Fibroblast of villous mesenchyme (primary cell): ENCODE results near the gene KRTAP10-1. TPM values are rescaled to one million over a fixed set of nuclear protein-coding genes. Genes with fewer than 3 reads are reported as not detected.

ENCODE experiments used
- DNase-seq: peaks from one replicate; pipeline ENCODE4 v3.0.0-alpha.2; 2010; ENCODE audit warnings: low read depth
- H3K4me3 ChIP-seq: 2 replicates; pipeline ENCODE4 v1.5.1; 2011; ENCODE audit warnings: low read depth, mild to moderate bottlenecking, low read length
- total RNA-seq: library from RNA; depleted of rRNA; stranded (reverse); fragments of >200 nt; gene quantifications from 2 replicates; pipeline ENCODE4 v1.2.3, GENCODE V29; 2012
- TF ChIP-seq, protein P1 (sequence below): IDR thresholded peaks from 2 replicates; pipeline ENCODE4 v1.5.1; 2012; ENCODE audit warnings: low read depth, mild to moderate bottlenecking, low read length; ENCODE audit not compliant: insufficient read depth

Gene KRTAP10-1
- total RNA-seq, 1 donor = not detected

DNA sequence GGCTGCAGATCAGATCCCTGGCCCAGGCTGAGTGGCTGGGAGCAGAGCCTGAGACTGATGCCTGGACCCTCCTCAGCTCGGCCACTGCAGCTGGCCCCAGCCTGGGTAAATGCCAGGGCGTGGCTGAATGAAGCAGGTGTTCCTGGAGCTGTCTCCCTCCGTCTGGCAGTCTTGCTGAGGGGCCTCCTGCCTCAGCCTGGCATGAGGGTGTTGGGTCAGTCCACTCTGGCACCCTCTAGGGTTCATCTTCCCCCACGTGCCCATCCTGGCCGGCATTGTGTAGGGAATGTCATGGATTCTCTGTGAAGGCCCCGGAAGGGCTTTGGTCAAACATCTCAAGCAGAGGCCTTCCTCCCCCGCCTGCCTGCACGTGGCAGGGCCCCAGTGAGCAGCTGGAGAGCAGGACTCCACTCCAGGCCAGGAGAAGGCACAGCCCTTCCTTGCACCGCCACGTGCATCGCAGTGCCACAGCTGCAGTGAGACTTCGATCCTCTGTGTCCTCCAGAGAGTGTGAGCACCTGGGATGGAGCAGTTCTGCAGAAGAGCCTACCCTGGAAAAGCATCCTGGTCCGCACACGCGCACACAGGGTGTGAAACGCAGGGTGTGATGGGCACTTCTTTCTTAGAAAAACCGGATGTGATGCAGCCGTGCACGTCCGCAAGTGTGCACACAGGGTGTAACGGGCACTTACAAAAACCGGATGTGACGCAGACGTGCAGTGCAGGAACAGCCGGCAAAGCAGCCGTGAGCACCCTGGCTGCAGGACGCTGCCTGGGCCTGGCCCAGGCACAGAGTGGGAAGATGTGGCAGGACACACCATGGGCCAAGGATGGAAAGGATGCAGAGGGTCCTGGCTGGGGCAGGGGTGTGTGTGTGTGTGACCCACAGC lies 28.9 kb upstream of the KRTAP10-1 start:
- no peak overlapping the region for H3K4me3 ChIP-seq
- DNase-seq = no peak
- TF ChIP-seq, protein P1, sequence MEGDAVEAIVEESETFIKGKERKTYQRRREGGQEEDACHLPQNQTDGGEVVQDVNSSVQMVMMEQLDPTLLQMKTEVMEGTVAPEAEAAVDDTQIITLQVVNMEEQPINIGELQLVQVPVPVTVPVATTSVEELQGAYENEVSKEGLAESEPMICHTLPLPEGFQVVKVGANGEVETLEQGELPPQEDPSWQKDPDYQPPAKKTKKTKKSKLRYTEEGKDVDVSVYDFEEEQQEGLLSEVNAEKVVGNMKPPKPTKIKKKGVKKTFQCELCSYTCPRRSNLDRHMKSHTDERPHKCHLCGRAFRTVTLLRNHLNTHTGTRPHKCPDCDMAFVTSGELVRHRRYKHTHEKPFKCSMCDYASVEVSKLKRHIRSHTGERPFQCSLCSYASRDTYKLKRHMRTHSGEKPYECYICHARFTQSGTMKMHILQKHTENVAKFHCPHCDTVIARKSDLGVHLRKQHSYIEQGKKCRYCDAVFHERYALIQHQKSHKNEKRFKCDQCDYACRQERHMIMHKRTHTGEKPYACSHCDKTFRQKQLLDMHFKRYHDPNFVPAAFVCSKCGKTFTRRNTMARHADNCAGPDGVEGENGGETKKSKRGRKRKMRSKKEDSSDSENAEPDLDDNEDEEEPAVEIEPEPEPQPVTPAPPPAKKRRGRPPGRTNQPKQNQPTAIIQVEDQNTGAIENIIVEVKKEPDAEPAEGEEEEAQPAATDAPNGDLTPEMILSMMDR = no peak

DNA sequence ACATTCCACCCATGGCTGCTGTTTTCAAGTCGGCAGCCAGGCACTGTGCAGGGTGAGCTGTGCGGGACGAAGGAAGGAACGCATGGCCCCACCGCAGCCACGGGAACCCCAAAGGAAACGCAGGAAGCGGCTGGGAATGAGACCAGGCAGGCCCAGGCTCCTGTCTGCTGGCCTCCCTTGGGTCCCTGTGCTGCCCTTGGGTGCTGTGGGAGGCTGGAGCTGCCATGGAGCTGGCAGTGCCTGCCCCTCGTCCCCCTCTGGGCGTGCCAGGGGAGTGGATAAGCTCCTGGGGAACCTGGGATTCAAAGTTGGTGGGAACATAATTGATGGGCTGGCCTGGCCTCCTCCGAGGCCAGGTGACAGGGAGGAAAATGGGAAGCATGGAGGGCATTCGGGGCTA lies 28.3 kb upstream of the KRTAP10-1 start:
- DNase-seq = no peak
- no peak overlapping the region for H3K4me3 ChIP-seq
- TF ChIP-seq, protein P1 = no peak

DNA sequence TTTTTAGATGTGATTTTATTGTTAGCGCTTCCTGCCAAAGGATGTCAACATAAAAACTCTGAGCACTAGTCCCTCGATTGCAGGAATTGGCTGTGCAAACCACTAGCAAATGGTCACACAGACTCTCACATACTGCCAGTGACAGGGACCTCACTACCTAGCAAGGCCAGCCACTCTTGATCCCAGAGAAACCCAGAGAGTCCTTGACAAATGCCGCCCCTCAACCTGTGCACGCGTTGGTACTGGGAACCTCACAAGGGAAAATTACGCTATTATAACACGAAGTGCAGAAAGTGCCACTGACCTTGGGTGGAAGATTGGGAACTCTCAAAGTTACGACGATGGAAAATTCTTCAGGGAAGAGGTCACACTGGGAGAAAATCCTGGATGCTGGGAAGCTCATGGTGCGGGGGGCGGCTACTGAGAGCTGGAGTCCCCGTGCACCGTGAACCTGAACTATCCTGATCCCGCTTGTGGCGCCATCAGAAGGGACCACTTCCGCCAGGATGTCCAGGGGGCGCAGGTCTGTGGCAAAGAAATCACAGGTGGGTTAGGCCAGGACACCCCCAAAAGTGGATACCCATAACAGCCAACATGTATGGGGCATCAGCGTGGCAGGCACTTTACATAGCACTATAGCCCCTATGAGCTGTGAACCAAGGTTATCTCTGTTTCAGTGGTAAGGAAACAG lies 27.6 kb upstream of the KRTAP10-1 start:
- no peak overlapping the region for H3K4me3 ChIP-seq
- TF ChIP-seq, protein P1 = no peak
- no peak for DNase-seq

DNA sequence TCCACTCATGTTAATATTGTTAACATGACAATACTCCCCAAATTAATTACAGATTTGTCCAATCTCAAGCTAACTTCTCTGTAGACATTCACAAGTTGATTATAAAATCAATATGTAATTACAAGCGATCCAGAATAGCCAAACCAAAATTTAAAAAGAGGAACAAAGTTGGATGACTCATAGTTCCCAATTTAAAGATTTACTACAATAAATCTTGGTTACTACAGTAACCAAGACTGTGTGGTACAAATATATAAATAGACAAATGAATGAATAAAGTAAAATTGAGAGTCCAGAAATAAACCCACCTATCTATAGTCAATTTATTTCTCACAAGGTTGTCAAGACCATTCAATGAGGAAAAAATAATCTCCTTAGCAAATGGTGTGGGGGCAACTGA lies 26.4 kb upstream of the KRTAP10-1 start:
- H3K4me3 ChIP-seq = no peak overlapping the region
- TF ChIP-seq, protein P1 = no peak
- DNase-seq = no peak

DNA sequence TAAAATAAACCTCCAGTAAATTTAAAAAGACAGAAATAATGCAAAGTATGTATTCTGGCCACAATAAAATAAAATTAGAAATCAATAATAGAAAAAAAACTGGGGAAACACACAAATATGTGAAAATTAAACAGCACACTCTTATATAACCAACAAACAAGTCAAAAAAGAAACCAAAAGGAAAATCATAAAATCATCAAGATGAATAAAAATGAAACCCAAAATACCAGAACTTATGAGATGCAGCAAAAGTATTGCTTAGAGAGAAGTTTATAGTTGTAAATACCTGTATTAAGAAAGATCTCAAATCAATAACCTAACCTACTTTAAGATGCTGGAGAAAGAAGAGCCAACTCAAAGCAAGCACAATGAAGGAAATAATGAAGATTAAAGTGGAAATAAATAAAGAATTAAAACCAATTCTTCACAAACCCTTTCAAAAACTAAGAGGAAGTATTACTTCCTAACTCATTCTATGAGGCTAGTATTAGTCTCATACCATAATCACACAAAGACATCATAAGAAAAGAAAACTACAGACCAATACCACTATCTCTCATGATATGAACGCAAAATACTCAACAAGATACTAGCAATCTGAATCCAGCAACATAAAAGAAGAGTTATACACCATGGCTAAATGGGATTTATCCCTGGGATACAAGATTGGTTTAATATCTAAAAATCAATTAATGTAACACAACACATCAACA lies 25.0 kb upstream of the KRTAP10-1 start:
- DNase-seq = no peak
- TF ChIP-seq, protein P1 = no peak
- H3K4me3 ChIP-seq = no peak overlapping the region

DNA sequence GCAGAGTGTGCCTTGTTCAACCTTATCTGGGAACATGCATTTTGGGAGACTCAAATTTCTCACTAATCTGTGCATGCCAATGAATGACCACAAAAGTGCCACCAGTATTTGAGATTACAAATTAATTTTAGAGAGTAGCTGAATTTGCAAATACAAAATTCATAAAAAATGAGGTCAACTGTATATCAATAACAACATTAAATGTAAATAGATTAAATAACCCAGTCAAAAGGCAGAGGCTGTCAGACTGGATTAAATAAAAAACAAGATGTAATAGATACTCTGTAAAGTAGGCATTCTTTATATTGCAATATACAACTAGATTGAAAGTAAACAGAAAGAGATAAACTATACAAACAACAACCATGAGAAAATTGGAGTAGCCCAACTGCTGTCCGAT lies 24.1 kb upstream of the KRTAP10-1 start:
- H3K4me3 ChIP-seq = no peak overlapping the region
- TF ChIP-seq, protein P1 = no peak
- DNase-seq = no peak
